ENCODE results near the gene EPN1. TPM values are rescaled to one million over a fixed set of nuclear protein-coding genes. Genes with fewer than 3 reads are reported as not detected.
"Not testable (repeated sequence)": the region's sequence is repeated elsewhere in the genome, so short reads cannot be mapped to it uniquely, and the experiment has no call there.

EPN1 gene
- total and polyA plus RNA-seq, 2 of the 8 experiments (the other 6 are each of a cell fraction or from before 2014, with no cell fraction given), result 49.6 to 200 TPM

DNA sequence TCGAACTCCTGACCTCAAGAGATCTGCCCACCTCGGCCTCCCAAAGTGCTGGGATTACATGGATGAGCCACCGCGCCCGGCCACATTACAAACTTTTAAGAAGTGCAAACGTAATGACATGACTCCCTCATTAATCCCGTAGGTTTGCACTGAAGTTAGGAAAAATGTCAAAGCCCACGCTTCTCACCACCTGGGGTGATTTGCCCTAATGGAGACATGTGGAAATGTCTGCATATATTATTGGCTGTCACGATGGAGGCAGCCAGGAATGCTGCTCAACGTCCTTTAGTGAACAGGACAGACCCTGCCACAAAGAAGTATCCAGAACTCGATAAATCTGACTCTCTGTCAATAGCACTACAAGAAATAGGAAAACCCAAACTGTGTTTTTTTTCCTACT, 42.2 kb downstream of the EPN1 start (continued):
- TF ChIP-seq KDM5A (IDR thresholded peaks at IDR 0.05; ENCODE audit: low read length), result no peak
- no peak for TF ChIP-seq SRF (IDR thresholded peaks at IDR 0.05; ENCODE audit: low read depth, low read length)

DNA sequence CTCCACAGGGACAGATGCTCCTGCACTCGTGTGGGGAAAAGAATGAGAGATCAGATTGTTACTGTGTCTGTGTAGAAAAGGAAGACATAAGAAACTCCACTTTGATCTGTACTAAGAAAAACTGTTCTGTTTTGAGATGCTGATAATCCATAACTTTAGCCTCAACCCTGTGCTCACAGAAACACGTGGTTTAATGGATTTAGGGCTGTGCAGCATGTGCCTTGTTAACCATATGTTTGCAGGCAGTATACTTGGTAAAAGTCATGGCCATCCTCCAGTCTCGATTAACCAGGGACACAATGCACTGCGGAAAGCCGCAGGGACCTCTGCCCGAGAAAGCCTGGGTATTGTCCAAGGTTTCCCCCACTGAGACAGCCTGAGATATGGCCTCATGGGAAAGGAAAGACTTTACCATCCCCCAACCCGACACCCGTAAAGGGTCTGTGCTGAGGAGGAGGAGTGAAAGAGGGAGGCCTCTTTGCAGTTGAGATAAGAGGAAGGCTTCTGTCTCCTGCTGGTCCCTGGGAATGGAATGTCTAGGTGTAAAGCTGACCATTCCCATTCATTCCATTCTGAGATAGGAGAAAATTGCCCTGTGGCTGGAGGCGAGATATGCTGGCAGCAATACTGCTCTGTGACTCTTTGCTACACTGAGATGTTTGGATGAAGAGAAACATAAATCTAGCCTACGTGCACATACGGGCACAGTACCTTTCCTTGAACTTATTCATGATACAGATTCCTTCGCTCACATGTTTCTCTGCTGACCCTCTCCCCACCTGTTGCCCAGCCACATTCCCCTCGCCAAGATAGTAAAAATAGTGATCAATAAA, 43.1 kb downstream of the EPN1 start:
- H3K18ac ChIP-seq (ENCODE audit: extremely low read depth, low read length); H4K8ac ChIP-seq (ENCODE audit: extremely low read depth, insufficient read depth, low read length); H3K79me1 ChIP-seq (ENCODE audit: low read depth, low read length); H2BK15ac ChIP-seq (ENCODE audit: low read length); H3K36me3 ChIP-seq (ENCODE audit: control insufficient read depth in 2 of 4, insufficient read depth in 4 of 4, low read length in 3 of 4); H2BK12ac ChIP-seq (ENCODE audit: low read depth, low read length); H4K20me1 ChIP-seq (replicated peaks in 1 of 2; ENCODE audit: control insufficient read depth in 1 of 2, insufficient read depth in 2 of 2, low read length in 2 of 2); H3K4me1 ChIP-seq (replicated peaks in 1 of 4; ENCODE audit: control insufficient read depth in 3 of 4, insufficient read depth in 4 of 4, low read length in 3 of 4); H3K4me3 ChIP-seq (ENCODE audit: extremely low read depth in 1 of 4, insufficient read depth in 2 of 4, low read depth in 3 of 4, low read length in 4 of 4); H3K4ac ChIP-seq (replicated peaks; ENCODE audit: insufficient read length, low read depth, low read length); FAIRE-seq; H3K4me2 ChIP-seq (ENCODE audit: insufficient read depth in 1 of 2, low read depth in 2 of 2, low read length in 2 of 2); H2AK5ac ChIP-seq (ENCODE audit: low read depth, low read length); H3K23me2 ChIP-seq (ENCODE audit: low read depth, low read length); H4K5ac ChIP-seq (ENCODE audit: insufficient read length, low read depth, low read length); H3K27ac ChIP-seq (ENCODE audit: low read depth, low read length); H3K23ac ChIP-seq (ENCODE audit: insufficient read length); H3K27me3 ChIP-seq (replicated peaks in 1 of 4; ENCODE audit: control insufficient read depth in 3 of 4, extremely low read depth in 1 of 4, insufficient read depth in 3 of 4, low read length in 3 of 4); H3K56ac ChIP-seq (replicated peaks; ENCODE audit: insufficient read length, low read depth, low read length); H4K91ac ChIP-seq (replicated peaks; ENCODE audit: insufficient read length, low read length); H3K14ac ChIP-seq (ENCODE audit: insufficient read length); H3K9ac ChIP-seq (replicated peaks in 1 of 4; ENCODE audit: extremely low read depth in 1 of 4, low read depth in 3 of 4, low read length in 3 of 4); POLR2A ChIA-PET (ENCODE audit: partially characterized antibody); H3K79me2 ChIP-seq (ENCODE audit: control insufficient read depth in 1 of 2, insufficient read depth in 2 of 2, low read length in 2 of 2); H2BK120ac ChIP-seq (replicated peaks; ENCODE audit: low read depth, low read length); H2BK20ac ChIP-seq (ENCODE audit: low read length); DNase-seq (ENCODE audit: low read depth in 1 of 2, low spot score in 2 of 2); H2AFZ ChIP-seq (ENCODE audit: low read length); H2BK5ac ChIP-seq (ENCODE audit: low read depth, low read length): not testable (repeated sequence)
- CTCF ChIA-PET (ENCODE audit: partially characterized antibody), result interaction anchor here (0.6 kb wide), 1 partner anchor 261 kb away, joined by 3 read pairs; no protein-coding TSS in a partner anchor
- 77% methylated on average over 13 of the region's 13 CpGs; no CpG with 5 or more reads in 1 of the 2 experiments for WGBS, 2 experiments (ENCODE audit: extremely low coverage in 1 of 2, insufficient coverage in 1 of 2, insufficient read length in 1 of 2, insufficient replicate concordance in 2 of 2, low coverage in 1 of 2, low lambda C conversion rate in 2 of 2, missing lambda C conversion rate in 1 of 2)
- peaks cover 40 to 85% of the 10 kb centered on the region in 2 experiments for H3K9me3 ChIP-seq (ENCODE audit: insufficient read depth in 2 of 2, low read depth in 1 of 2, low read length in 1 of 2)

All from H1 (cell line).